Keratinocyte (primary cell): ENCODE data around the gene EXOSC5. TPM values are rescaled to one million over a fixed set of nuclear protein-coding genes. Genes with fewer than 3 reads are reported as not detected.

ENCODE experiments used
- DNase-seq: peaks from one replicate; pipeline ENCODE4 v3.0.0-alpha.2; 2011; ENCODE audit warnings: low read depth, missing footprints, low spot score
- FAIRE-seq: peaks from 2 replicates; lab custom pipeline; 2011; peaks lifted over from hg19 to GRCh38; lab: Jason Lieb, UNC
- H2AFZ ChIP-seq: 2 replicates; pipeline ENCODE4 v1.6.0; 2012; ENCODE audit warnings: low read length, control low read depth, inconsistent platforms; ENCODE audit not compliant: control insufficient read depth
- H3K27ac ChIP-seq: 2 replicates; pipeline ENCODE4 v1.5.1; 2011; ENCODE audit warnings: low read length; ENCODE audit not compliant: control insufficient read depth, insufficient read depth
- H3K27me3 ChIP-seq: 3 replicates; pipeline ENCODE4 v1.6.0; 2011; ENCODE audit warnings: low read length; ENCODE audit not compliant: control insufficient read depth, insufficient read depth; ENCODE audit errors: extremely low read depth
- H3K36me3 ChIP-seq, 2 experiments: 2 replicates in 1 of 2; 3 replicates in 1 of 2; pipeline ENCODE4 v1.5.1; 2011; ENCODE audit warnings: low read length in 2 of 2, mild to moderate bottlenecking in 1 of 2; ENCODE audit not compliant: control insufficient read depth in 2 of 2, insufficient read depth in 2 of 2; ENCODE audit errors: extremely low read depth in 1 of 2
- H3K4me1 ChIP-seq: 3 replicates; pipeline ENCODE4 v1.5.1; 2011; ENCODE audit warnings: low read length; ENCODE audit not compliant: control insufficient read depth, insufficient read depth; ENCODE audit errors: extremely low read depth
- H3K4me2 ChIP-seq: 3 replicates; pipeline ENCODE4 v1.6.0; 2011; ENCODE audit warnings: low read depth, low read length; ENCODE audit not compliant: control insufficient read depth, insufficient read depth; ENCODE audit errors: extremely low read depth
- H3K4me3 ChIP-seq, 3 experiments: fragments of 200-600 bp in 1 of 3; sonication (generic) in 1 of 3; 2 replicates in 2 of 3; 3 replicates in 1 of 3; pipeline ENCODE4 v1.5.1; 2011 to 2016; ENCODE audit warnings: low read length in 3 of 3, mild to moderate bottlenecking in 3 of 3, control low read depth in 2 of 3, inconsistent platforms in 1 of 3, low read depth in 1 of 3, mixed read lengths in 1 of 3, mixed run types in 1 of 3, moderate library complexity in 1 of 3; ENCODE audit not compliant: control insufficient read depth in 2 of 3, insufficient read depth in 2 of 3; ENCODE audit errors: extremely low read depth in 1 of 3
- H3K79me2 ChIP-seq: 2 replicates; pipeline ENCODE4 v1.6.0; 2012; ENCODE audit warnings: low read length; ENCODE audit not compliant: control insufficient read depth, insufficient read depth
- H3K9ac ChIP-seq: 3 replicates; pipeline ENCODE4 v1.6.0; 2011; ENCODE audit warnings: low read length; ENCODE audit not compliant: control insufficient read depth, insufficient read depth; ENCODE audit errors: extremely low read depth
- H3K9me1 ChIP-seq: 3 replicates; pipeline ENCODE4 v1.6.0; 2011; ENCODE audit warnings: low read length; ENCODE audit not compliant: control insufficient read depth, insufficient read depth; ENCODE audit errors: extremely low read depth
- H3K9me3 ChIP-seq: 2 replicates; pipeline ENCODE4 v1.5.1; 2012; ENCODE audit warnings: low read depth, low read length; ENCODE audit not compliant: control insufficient read depth
- H4K20me1 ChIP-seq: 3 replicates; pipeline ENCODE4 v1.6.0; 2011; ENCODE audit warnings: low read length; ENCODE audit not compliant: control insufficient read depth, insufficient read depth; ENCODE audit errors: extremely low read depth
- EZH2 ChIP-seq: IDR thresholded peaks from one replicate; pipeline ENCODE4 v1.6.1; 2012; ENCODE audit warnings: inconsistent platforms, mild to moderate bottlenecking, low read length, moderate library complexity
- dilution Hi-C: fragments of 300-500 bp; cut with MboI; formaldehyde crosslinking; loops from one replicate; pipeline ENCODE4 v1.7.0; 2020; ENCODE audit warnings: low sequenced_read_pairs; ENCODE audit not compliant: extremely low pct_ligation_motif_present
- polyA plus RNA-seq, 5 experiments: library from polyadenylated mRNA; depleted of rRNA in 3 of 5; stranded (reverse) in 3 of 5; stranded (forward) in 1 of 5; unstranded in 1 of 5; fragments of >200 nt; gene quantifications; 1 replicate in 1 of 5; 2 replicates in 3 of 5; 3 replicates in 1 of 5; pipeline versions ENCODE4 v1.2.1 to v1.2.3, GENCODE V29; 2011 to 2012; ENCODE audit warnings: missing spikeins in 2 of 5, low read depth in 1 of 5, low replicate concordance in 1 of 5
- TF ChIP-seq, protein P1 (sequence below), 3 experiments: IDR thresholded peaks in 1 of 3; conservative IDR thresholded peaks in 1 of 3; optimal IDR thresholded peaks in 1 of 3; 2 replicates in 2 of 3; 3 replicates in 1 of 3; pipeline versions ENCODE3 to v1.5.1; 2011; ENCODE audit warnings: low read length in 3 of 3, mild to moderate bottlenecking in 3 of 3, moderate library complexity in 2 of 3, control low read depth in 1 of 3, inconsistent platforms in 1 of 3; ENCODE audit not compliant: insufficient read depth in 2 of 3; ENCODE audit errors: extremely low read depth in 1 of 3

Gene EXOSC5
- polyA plus RNA-seq, 1 donor (not counting 4 experiments of a cell fraction or from before 2014, with no cell fraction given), result 12.5 TPM

DNA sequence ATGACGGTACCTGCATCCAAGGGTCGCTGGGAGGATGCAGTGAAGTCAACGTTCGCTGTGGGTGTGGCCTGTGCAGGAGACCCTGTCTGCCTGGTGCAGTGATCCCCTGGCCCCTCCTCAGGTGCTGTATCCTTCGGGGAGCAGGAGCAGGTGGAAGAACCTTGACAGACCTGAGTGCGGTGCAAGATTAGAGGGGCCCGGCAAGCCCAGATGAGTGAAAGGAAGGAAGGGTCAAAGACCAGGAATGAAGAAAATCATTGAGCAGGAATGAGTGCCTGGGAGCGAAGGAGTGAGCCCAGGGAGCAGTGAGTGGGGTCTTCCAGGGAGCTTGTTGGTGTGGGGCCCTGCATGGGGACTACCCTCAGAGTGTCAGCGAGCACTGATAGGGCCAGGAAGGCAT is 17.3 kb upstream of the EXOSC5 start:
- Histone ChIP-seq H3K36me3 (peaks cover 5 to 7% of the 10 kb centered on the region in 2 experiments), H3K27ac (no peak overlapping the region), H3K27me3 (no peaks in the 10 kb centered on the region), H4K20me1 (no peaks in the 10 kb centered on the region), H3K9ac (no peak overlapping the region), H3K9me3 (no peaks in the 10 kb centered on the region), H2AFZ (no peak overlapping the region), H3K4me1 (no peaks in the 10 kb centered on the region), H3K9me1 (no peaks in the 10 kb centered on the region), H3K79me2 (no peaks in the 10 kb centered on the region), H3K4me3 (no peak overlapping the region), H3K4me2 (no peak overlapping the region)
- TF ChIP-seq EZH2, result no peak
- TF ChIP-seq, protein P1, sequence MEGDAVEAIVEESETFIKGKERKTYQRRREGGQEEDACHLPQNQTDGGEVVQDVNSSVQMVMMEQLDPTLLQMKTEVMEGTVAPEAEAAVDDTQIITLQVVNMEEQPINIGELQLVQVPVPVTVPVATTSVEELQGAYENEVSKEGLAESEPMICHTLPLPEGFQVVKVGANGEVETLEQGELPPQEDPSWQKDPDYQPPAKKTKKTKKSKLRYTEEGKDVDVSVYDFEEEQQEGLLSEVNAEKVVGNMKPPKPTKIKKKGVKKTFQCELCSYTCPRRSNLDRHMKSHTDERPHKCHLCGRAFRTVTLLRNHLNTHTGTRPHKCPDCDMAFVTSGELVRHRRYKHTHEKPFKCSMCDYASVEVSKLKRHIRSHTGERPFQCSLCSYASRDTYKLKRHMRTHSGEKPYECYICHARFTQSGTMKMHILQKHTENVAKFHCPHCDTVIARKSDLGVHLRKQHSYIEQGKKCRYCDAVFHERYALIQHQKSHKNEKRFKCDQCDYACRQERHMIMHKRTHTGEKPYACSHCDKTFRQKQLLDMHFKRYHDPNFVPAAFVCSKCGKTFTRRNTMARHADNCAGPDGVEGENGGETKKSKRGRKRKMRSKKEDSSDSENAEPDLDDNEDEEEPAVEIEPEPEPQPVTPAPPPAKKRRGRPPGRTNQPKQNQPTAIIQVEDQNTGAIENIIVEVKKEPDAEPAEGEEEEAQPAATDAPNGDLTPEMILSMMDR (optimal IDR thresholded peaks at IDR 0.05 in 1 of 3, IDR thresholded peaks at IDR 0.05 in 1 of 3, conservative IDR thresholded peaks at IDR 0.05 in 1 of 3; ENCODE audit: extremely low read depth in 1 of 3, insufficient read depth in 2 of 3, low read length in 3 of 3), result no peak
- no peak for FAIRE-seq
- dilution Hi-C loops, result no loop called here
- DNase-seq, result no peak

DNA sequence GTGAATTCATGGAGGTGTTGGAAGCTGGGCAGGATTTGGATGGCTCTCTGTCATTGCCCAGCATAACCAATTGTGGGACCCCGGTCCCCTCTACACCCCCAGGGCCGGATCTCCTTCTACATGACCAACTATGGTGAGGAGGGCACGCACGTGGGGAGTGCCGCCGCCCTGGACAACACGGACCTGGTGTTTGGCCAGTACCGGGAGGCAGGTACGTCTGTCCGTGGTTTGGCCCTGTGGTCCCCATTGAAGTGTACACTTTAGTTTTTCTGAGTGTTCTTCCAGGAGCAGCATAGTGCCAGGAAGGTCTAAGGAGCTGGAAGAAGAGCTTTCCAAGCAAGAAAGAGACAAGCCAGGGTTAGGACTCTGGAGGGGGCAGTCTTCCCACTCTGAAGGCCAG is 16.8 kb upstream of the EXOSC5 start:
- H3K4me1 ChIP-seq, result peaks cover 5% of the 10 kb centered on the region
- H3K9me3 ChIP-seq, result no peaks in the 10 kb centered on the region
- H3K36me3 ChIP-seq, result peaks cover under 1 to 5% of the 10 kb centered on the region in 2 experiments
- H3K27ac ChIP-seq, result no peak overlapping the region
- no peaks in the 10 kb centered on the region for H3K9me1 ChIP-seq
- no peak overlapping the region for H3K9ac ChIP-seq
- H3K27me3 ChIP-seq, result no peaks in the 10 kb centered on the region
- DNase-seq (no peak), FAIRE-seq (no peak)
- H3K4me2 ChIP-seq, result no peak overlapping the region
- no peak overlapping the region for H3K4me3 ChIP-seq
- H3K79me2 ChIP-seq, result no peaks in the 10 kb centered on the region
- TF ChIP-seq, protein P1 (optimal IDR thresholded peaks at IDR 0.05 in 1 of 3, IDR thresholded peaks at IDR 0.05 in 1 of 3, conservative IDR thresholded peaks at IDR 0.05 in 1 of 3; ENCODE audit: extremely low read depth in 1 of 3, insufficient read depth in 2 of 3, low read length in 3 of 3), result no peak
- no peak for TF ChIP-seq EZH2
- dilution Hi-C loops, result no loop called here
- no peak overlapping the region for H2AFZ ChIP-seq
- H4K20me1 ChIP-seq, result no peaks in the 10 kb centered on the region
